OCI-M2 (cell line): Measurements from ENCODE around the gene TLCD3B.
A peak's percentile ranks its signal among the peaks of the same experiment; 100 is the strongest.

Experiments
- DNase-seq: peaks from one replicate; lab custom pipeline; 2025; ENCODE audit not compliant: unreplicated experiment; lab: John Stamatoyannopoulos, UW

TLCD3B gene

GRCh38 chr16:30005341-30006094, 25.6 kb downstream of the TLCD3B start:
- no peak for DNase-seq

- no peak for DNase-seq
These were observed 26.2 kb downstream of the TLCD3B start for GRCh38 chr16:30004811-30005242.

- DNase-seq: no peak
These were observed 26.7 kb downstream of the TLCD3B start for GRCh38 chr16:30004424-30004776.

- DNase-seq: no peak
These were observed 27.2 kb downstream of the TLCD3B start for GRCh38 chr16:30003670-30004423.

GRCh38 chr16:30002614-30003346, 28.3 kb downstream of the TLCD3B start:
- no peak for DNase-seq

GRCh38 chr16:30000735-30001631, 30.1 kb downstream of the TLCD3B start:
- DNase-seq: no peak

- no peak for DNase-seq
These were observed 31.5 kb downstream of the TLCD3B start for GRCh38 chr16:29999605-30000004.

GRCh38 chr16:29996766-29997250, 34.3 kb downstream of the TLCD3B start:
- DNase-seq: no peak

GRCh38 chr16:29995911-29996765, 34.9 kb downstream of the TLCD3B start, which contains the start of gene INO80E:
TSS of gene INO80E (plus strand) at chr16:29996241. CDS start at chr16:29996311, 70 bp downstream.
- peak; percentile 39 for DNase-seq

GRCh38 chr16:29995324-29995910, 35.7 kb downstream of the TLCD3B start, which contains the start of gene HIRIP3:
TSS of gene HIRIP3 (minus strand) at chr16:29995617. CDS start at chr16:29995605, 12 bp downstream.
- DNase-seq: no peak

- no peak for DNase-seq
These were observed 36.3 kb downstream of the TLCD3B start for GRCh38 chr16:29994600-29995323.

- DNase-seq: no peak
These were observed 37.0 kb downstream of the TLCD3B start for GRCh38 chr16:29993903-29994599.

GRCh38 chr16:29993191-29993902, 37.7 kb downstream of the TLCD3B start:
- DNase-seq: no peak

- no peak for DNase-seq
These were observed 38.6 kb downstream of the TLCD3B start for GRCh38 chr16:29992344-29992967.

GRCh38 chr16:29991571-29991904, 39.5 kb downstream of the TLCD3B start:
- no peak for DNase-seq

- no peak for DNase-seq
These were observed 40.0 kb downstream of the TLCD3B start for GRCh38 chr16:29990883-29991570.
